Prostate gland (tissue), 2 donors: ENCODE measurements around the gene MLX.

Experiments used
- POLR2A ChIP-seq: fragments of 450-650 bp; IDR thresholded peaks from one replicate; pipeline ENCODE4 v1.6.1; 2016; ENCODE audit warnings: antibody characterized with exemption, mild to moderate bottlenecking
- TF ChIP-seq, protein P1 (sequence below), 4 experiments: fragments of 200-600 bp in 2 of 4; fragments of 450-650 bp in 2 of 4; sonication (generic) in 2 of 4; IDR thresholded peaks; 1 replicate in 3 of 4; 2 replicates in 1 of 4; pipeline ENCODE4 v1.5.1; 2016 to 2019; ENCODE audit warnings: antibody characterized with exemption in 4 of 4, mild to moderate bottlenecking in 2 of 4, moderate library complexity in 2 of 4

DNA sequence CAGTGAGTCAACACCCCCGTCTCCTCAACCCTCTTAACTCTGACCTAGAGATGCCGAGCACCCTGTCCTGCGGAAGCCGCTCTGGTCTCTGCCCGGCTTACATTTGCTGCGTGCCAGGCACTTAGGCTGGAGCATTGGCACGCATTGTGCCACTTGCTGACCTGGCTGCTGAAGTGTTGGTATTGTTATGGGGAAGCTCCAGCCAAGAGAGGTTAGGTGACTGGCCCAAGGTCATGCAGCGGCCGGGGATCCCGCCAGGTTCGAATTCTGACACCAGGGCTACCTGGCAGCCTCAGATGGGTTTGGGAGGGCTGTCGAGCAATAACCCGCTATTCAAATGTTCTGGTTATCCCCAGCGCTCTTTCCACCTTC lies 19.2 kb upstream of the MLX start:
- TF ChIP-seq, protein P1, sequence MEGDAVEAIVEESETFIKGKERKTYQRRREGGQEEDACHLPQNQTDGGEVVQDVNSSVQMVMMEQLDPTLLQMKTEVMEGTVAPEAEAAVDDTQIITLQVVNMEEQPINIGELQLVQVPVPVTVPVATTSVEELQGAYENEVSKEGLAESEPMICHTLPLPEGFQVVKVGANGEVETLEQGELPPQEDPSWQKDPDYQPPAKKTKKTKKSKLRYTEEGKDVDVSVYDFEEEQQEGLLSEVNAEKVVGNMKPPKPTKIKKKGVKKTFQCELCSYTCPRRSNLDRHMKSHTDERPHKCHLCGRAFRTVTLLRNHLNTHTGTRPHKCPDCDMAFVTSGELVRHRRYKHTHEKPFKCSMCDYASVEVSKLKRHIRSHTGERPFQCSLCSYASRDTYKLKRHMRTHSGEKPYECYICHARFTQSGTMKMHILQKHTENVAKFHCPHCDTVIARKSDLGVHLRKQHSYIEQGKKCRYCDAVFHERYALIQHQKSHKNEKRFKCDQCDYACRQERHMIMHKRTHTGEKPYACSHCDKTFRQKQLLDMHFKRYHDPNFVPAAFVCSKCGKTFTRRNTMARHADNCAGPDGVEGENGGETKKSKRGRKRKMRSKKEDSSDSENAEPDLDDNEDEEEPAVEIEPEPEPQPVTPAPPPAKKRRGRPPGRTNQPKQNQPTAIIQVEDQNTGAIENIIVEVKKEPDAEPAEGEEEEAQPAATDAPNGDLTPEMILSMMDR (IDR thresholded peaks at IDR 0.05), result no peak
- no peak for TF ChIP-seq POLR2A
